ENCODE data around the gene FBXO40.
A peak's percentile ranks its signal among the peaks of the same experiment; 100 is the strongest.
"Not testable (repeated sequence)": the region's sequence is repeated elsewhere in the genome, so short reads cannot be mapped to it uniquely, and the experiment has no call there.

FBXO40 gene

GRCh38 chr3:121592856-121593702, at the start of gene FBXO40:
Gene FBXO40 (plus strand): TSS chr3:121593379. CDS start chr3:121620576, 27,197 bp downstream.
- DNase-seq = peak; percentile 98

GRCh38 chr3:121545049-121545573, 48.1 kb upstream of the FBXO40 start:
- peak; percentile 48 for DNase-seq

- DNase-seq = peak; percentile 97
Observed at GRCh38 chr3:121545574-121546455, 47.4 kb upstream of the FBXO40 start, which contains the start of gene POLQ. Gene POLQ (minus strand): TSS chr3:121545988. CDS start chr3:121545877, 111 bp downstream.

- no peak for DNase-seq
Observed at GRCh38 chr3:121552379-121552778, 40.8 kb upstream of the FBXO40 start.

- no peak for DNase-seq
Observed at GRCh38 chr3:121552797-121553196, 40.4 kb upstream of the FBXO40 start.

GRCh38 chr3:121557426-121557934, 35.7 kb upstream of the FBXO40 start:
- no peak for DNase-seq

- no peak for DNase-seq
Observed at GRCh38 chr3:121562148-121562547, 31.0 kb upstream of the FBXO40 start.

- no peak for DNase-seq
Observed at GRCh38 chr3:121566773-121567172, 26.4 kb upstream of the FBXO40 start.

GRCh38 chr3:121567649-121568048, 25.5 kb upstream of the FBXO40 start, which contains the start of gene ARGFX:
Gene ARGFX (plus strand): TSS chr3:121567949. CDS start chr3:121570714, 2,765 bp downstream.
- no peak for DNase-seq

GRCh38 chr3:121574449-121574848, 18.7 kb upstream of the FBXO40 start:
- no peak for DNase-seq

- no peak for DNase-seq
Observed at GRCh38 chr3:121581691-121582090, 11.5 kb upstream of the FBXO40 start.

- DNase-seq = no peak
Observed at GRCh38 chr3:121584418-121584817, 8.8 kb upstream of the FBXO40 start.

- DNase-seq = not testable (repeated sequence)
Observed at GRCh38 chr3:121593806-121594205, 627 bp downstream of the FBXO40 start.

- no peak for DNase-seq
Observed at GRCh38 chr3:121594850-121595249, 1.7 kb downstream of the FBXO40 start.

- DNase-seq = no peak
Observed at GRCh38 chr3:121595765-121596406, 2.7 kb downstream of the FBXO40 start.

GRCh38 chr3:121598564-121598963, 5.4 kb downstream of the FBXO40 start:
- DNase-seq = no peak

GRCh38 chr3:121599900-121600299, 6.7 kb downstream of the FBXO40 start:
- DNase-seq = not testable (repeated sequence)

GRCh38 chr3:121601212-121601812, 8.1 kb downstream of the FBXO40 start:
- no peak for DNase-seq

GRCh38 chr3:121604759-121605158, 11.6 kb downstream of the FBXO40 start:
- no peak for DNase-seq

- no peak for DNase-seq
Observed at GRCh38 chr3:121606106-121606505, 12.9 kb downstream of the FBXO40 start.

GRCh38 chr3:121619691-121620090, 26.5 kb downstream of the FBXO40 start:
- DNase-seq = no peak

GRCh38 chr3:121621491-121621890, 28.3 kb downstream of the FBXO40 start:
- no peak for DNase-seq
